MM.1S (cell line): ENCODE measurements around the gene CAPS.

Source experiments
- DNase-seq: peaks from one replicate; pipeline ENCODE4 v3.0.0-alpha.2; 2015
- H2AFZ ChIP-seq: fragments of 300-600 bp; sonication (generic); 2 replicates; pipeline ENCODE4 v1.6.0; 2016; ENCODE audit warnings: antibody characterized with exemption, low read length
- H3F3A ChIP-seq: fragments of 300-600 bp; sonication (generic); 2 replicates; pipeline ENCODE4 v1.6.1; 2016; ENCODE audit warnings: mild to moderate bottlenecking, antibody characterized with exemption, low read length, moderate library complexity, mixed read lengths; ENCODE audit not compliant: insufficient read depth
- H3K27ac ChIP-seq: fragments of 300-600 bp; sonication (generic); 2 replicates; pipeline ENCODE4 v1.5.1; 2016; ENCODE audit warnings: mild to moderate bottlenecking, low read length
- H3K27me3 ChIP-seq: fragments of 300-600 bp; sonication (generic); replicated peaks from 2 replicates; pipeline ENCODE4 v1.6.0; 2016; ENCODE audit warnings: low read length; ENCODE audit not compliant: insufficient read depth
- H3K36me3 ChIP-seq: fragments of 300-600 bp; sonication (generic); replicated peaks from 2 replicates; pipeline ENCODE4 v1.6.1; 2016; ENCODE audit warnings: mild to moderate bottlenecking, low read length, mixed read lengths; ENCODE audit not compliant: insufficient read depth
- H3K4me1 ChIP-seq: fragments of 300-600 bp; sonication (generic); 2 replicates; pipeline ENCODE4 v1.6.1; 2016; ENCODE audit warnings: low read length, mixed read lengths
- H3K4me2 ChIP-seq: fragments of 300-600 bp; sonication (generic); 2 replicates; pipeline ENCODE4 v1.6.0; 2016; ENCODE audit warnings: low read depth, low read length
- H3K4me3 ChIP-seq: fragments of 300-600 bp; sonication (generic); 2 replicates; pipeline ENCODE4 v1.5.1; 2016; ENCODE audit warnings: low read length, mixed read lengths
- H3K79me2 ChIP-seq: fragments of 300-600 bp; sonication (generic); 2 replicates; pipeline ENCODE4 v1.6.1; 2016; ENCODE audit warnings: mixed run types, low read length, mixed read lengths
- H3K9ac ChIP-seq: fragments of 300-600 bp; sonication (generic); 2 replicates; pipeline ENCODE4 v1.6.1; 2016; ENCODE audit warnings: low read length, mixed read lengths
- H3K9me2 ChIP-seq: fragments of 300-600 bp; sonication (generic); replicated peaks from 2 replicates; pipeline ENCODE4 v1.6.1; 2016; ENCODE audit warnings: mild to moderate bottlenecking, low read length, mixed read lengths; ENCODE audit not compliant: insufficient read depth
- H3K9me3 ChIP-seq: fragments of 300-600 bp; sonication (generic); replicated peaks from 2 replicates; pipeline ENCODE4 v1.6.1; 2016; ENCODE audit warnings: mild to moderate bottlenecking, low read length, mixed read lengths; ENCODE audit not compliant: insufficient read depth
- H4K20me1 ChIP-seq: fragments of 300-600 bp; sonication (generic); 2 replicates; pipeline ENCODE4 v1.6.1; 2016; ENCODE audit warnings: mild to moderate bottlenecking, low read length, moderate library complexity, mixed read lengths; ENCODE audit not compliant: insufficient read depth
- CTCF ChIP-seq: fragments of 300-600 bp; sonication (generic); IDR thresholded peaks from 2 replicates; pipeline ENCODE4 v1.5.1; 2016; ENCODE audit warnings: antibody characterized with exemption, low read length, mixed read lengths
- EZH2 ChIP-seq: fragments of 300-600 bp; sonication (generic); optimal IDR thresholded peaks from 2 replicates; pipeline ENCODE3; 2017; ENCODE audit warnings: low read depth, mild to moderate bottlenecking, antibody characterized with exemption, low read length, mixed read lengths
- EZH2phosphoT487 ChIP-seq: fragments of 300-600 bp; sonication (generic); IDR thresholded peaks from 2 replicates; pipeline ENCODE4 v1.6.1; 2018; ENCODE audit warnings: antibody characterized with exemption, low read length

CAPS gene

GRCh38 chr19:5931251-5931650 lies 17.2 kb downstream of the CAPS start:
- Histone ChIP-seq H3K9me3 (no peaks in the 10 kb centered on the region), H3K79me2 (peaks cover 32% of the 10 kb centered on the region), H3K4me2 (no peak overlapping the region), H3K9me2 (no peaks in the 10 kb centered on the region), H2AFZ (no peak overlapping the region), H3K36me3 (peaks cover 17% of the 10 kb centered on the region; the same call in 1 of the 2 replicates), H3K9ac (no peak overlapping the region), H3K27me3 (no peaks in the 10 kb centered on the region), H3K27ac (no peak overlapping the region), H3K4me1 (no peaks in the 10 kb centered on the region), H3K4me3 (no peak overlapping the region), H4K20me1 (0 out of 2 replicates have a peak, but pooled peaks cover 5% of the 10 kb centered on the region), H3F3A (no peaks in the 10 kb centered on the region)
- no peak for TF ChIP-seq EZH2phosphoT487
- TF ChIP-seq EZH2, result no peak
- TF ChIP-seq CTCF, result no peak
- no peak for DNase-seq

GRCh38 chr19:5932146-5932545 lies 18.1 kb downstream of the CAPS start:
- peaks cover 10% of the 10 kb centered on the region; the same call in 1 of the 2 replicates for H3K36me3 ChIP-seq
- 0 out of 2 replicates have a peak, but pooled peaks cover 5% of the 10 kb centered on the region for H4K20me1 ChIP-seq
- H3K27me3 ChIP-seq, result no peaks in the 10 kb centered on the region

GRCh38 chr19:5932609-5933262 lies 18.7 kb downstream of the CAPS start:
- Histone ChIP-seq H3K9me3 (no peaks in the 10 kb centered on the region), H3K9me2 (no peaks in the 10 kb centered on the region), H3F3A (no peaks in the 10 kb centered on the region), H3K9ac (no peak overlapping the region), H3K4me2 (no peak overlapping the region), H3K36me3 (0 out of 2 replicates have a peak, but pooled peaks cover 9% of the 10 kb centered on the region), H4K20me1 (0 out of 2 replicates have a peak, but pooled peaks cover 5% of the 10 kb centered on the region), H3K79me2 (peaks cover 46% of the 10 kb centered on the region), H2AFZ (no peak overlapping the region), H3K4me1 (no peaks in the 10 kb centered on the region), H3K27me3 (no peaks in the 10 kb centered on the region), H3K27ac (no peak overlapping the region), H3K4me3 (no peak overlapping the region)
- no peak for DNase-seq
- TF ChIP-seq CTCF, result no peak
- no peak for TF ChIP-seq EZH2phosphoT487
- TF ChIP-seq EZH2, result no peak

More at GRCh38 chr19:5932146-5932545, 18.1 kb downstream of the CAPS start:
- Histone ChIP-seq H3K79me2 (peaks cover 40% of the 10 kb centered on the region), H3K9me3 (no peaks in the 10 kb centered on the region), H3K9me2 (no peaks in the 10 kb centered on the region), H3F3A (no peaks in the 10 kb centered on the region), H3K4me1 (no peaks in the 10 kb centered on the region), H3K4me3 (no peak overlapping the region), H3K9ac (no peak overlapping the region), H2AFZ (no peak overlapping the region), H3K27ac (no peak overlapping the region), H3K4me2 (no peak overlapping the region)
- no peak for DNase-seq
- TF ChIP-seq CTCF (no peak), EZH2 (no peak), EZH2phosphoT487 (no peak)
